C1 segment of cervical spinal cord (tissue), 14 donors: Measurements from ENCODE around the gene ATAD3C.
A peak's percentile ranks its signal among the peaks of the same experiment; 100 is the strongest.
"Not testable (repeated sequence)": the region's sequence is repeated elsewhere in the genome, so short reads cannot be mapped to it uniquely, and the experiment has no call there.

ENCODE experiments used
- DNase-seq, 14 donors: peaks; one replicate each; lab custom pipeline; 2025; lab: John Stamatoyannopoulos, UW

The ATAD3C gene

DNA sequence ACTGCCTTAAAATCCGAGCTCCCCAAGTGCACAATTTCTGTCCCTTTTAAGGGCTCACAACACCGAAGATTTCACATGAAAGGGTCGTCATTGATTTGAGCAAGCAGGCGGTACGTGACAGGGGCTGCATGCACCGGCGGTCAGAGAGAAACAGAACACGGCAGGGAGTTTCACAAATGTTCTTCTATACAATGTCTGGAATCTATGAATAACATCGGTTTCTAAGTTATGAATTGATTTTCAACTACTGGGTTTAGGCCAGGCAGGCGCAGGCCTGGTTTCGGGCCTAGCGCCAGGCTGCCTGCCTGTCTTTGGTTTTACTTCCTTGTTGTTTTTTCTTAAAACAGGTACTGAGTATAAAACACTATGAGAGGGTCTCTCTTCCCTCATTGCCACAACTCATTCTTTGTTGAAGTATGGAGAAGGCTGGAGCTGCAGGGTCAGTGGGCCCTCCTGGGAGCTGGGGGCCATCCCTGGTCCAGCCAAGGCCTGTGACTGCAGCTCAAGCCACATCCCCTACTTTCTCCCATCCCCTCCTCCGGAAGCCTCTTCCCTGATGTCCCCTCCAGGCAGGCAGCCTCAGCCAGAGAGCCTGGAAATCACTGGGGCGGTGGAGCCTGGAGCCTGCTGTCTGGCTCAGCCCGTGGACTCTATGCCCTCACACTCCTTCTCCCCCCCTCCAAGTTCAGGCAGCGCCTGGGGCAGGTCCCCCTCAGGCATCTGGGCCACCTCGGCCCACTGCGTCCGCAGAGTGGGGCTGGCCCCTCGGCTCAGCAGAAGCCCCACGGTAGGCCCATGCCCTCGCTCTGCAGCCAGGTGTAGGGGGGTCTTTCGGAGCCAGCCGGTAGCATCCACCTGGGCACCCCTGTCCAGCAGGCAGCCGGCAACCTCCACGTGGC lies 30.8 kb upstream of the ATAD3C start:
- DNase-seq = no peak

- no peak for DNase-seq
Measured at GRCh38 chr1:1419363-1419812, 30.1 kb upstream of the ATAD3C start.

GRCh38 chr1:1419813-1420653 lies 29.5 kb upstream of the ATAD3C start:
- DNase-seq = peak in 4 of 14 donors; percentile 31 to 62 (median 36)

GRCh38 chr1:1420654-1421141 lies 28.8 kb upstream of the ATAD3C start:
- no peak for DNase-seq

DNA sequence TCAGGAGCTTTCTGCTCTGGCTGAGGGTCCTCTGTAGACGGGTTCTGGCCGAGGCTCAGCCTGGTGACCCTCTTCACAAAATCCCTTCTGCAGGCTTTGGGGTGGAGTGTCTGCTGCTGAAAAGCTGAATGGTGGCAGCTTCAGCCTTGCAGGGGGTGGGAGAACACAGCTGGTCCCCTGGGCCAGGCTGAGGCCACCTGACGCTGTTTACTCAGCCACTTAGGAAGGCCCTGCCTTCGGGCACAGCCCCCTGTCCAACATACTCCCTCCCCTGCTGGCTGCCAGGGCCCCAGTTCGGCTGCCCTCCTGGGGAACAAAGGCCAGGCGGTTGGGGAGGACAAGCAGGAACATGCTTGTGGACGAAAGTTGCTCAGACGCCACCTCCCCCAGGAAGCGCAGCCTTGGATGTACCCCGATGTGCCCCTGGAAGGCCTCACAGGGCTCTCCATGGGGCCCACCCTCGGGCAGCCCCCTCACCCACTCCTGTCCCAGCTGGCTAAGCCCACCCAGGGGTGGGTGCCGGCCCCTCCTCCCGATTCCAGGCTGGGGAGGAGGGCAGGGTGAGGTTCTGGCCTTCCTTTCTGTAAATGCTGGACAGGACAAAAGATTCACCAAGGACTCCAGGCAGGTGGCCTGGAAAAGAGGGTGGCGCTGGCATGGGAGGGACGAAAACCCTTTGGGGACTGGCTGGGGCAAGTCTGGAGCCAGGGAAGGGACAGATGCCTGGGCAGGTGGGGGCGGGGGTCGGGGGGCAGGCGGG lies 28.2 kb upstream of the ATAD3C start, which contains the start of gene ANKRD65:
Gene ANKRD65, minus strand, starts transcription at position 130 of the 760 bp plus-strand sequence. CDS start 271 bp downstream, outside the sequence.
- DNase-seq = peak in 9 of 14 donors; percentile 20 to 76 (median 42)

DNA sequence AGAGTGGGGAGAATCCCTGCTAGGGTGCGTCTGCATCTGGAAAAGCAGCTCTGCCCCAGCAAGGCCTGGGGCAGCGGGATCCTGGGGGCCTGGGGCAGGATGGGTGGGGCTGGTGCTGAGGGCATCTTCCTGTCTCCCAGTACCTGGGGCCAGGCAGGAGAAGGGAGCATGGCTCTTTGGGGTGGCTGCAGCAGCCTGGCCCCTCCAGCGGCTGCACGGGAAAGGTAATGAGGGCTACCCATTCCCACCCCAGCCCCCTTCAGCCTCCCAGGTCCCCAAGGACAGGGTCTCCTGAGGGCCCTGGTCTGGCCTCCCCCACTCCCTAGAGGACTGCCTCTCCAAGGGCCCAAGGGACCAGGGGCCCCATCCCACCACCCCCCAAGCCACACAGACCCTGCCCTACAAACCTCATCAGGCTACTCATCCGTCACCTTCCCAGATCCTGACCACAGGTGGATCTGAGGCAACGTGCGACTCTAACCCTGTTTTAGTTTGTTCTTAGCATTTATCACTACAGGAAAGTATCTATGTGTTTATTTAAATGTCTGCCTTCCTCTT lies 27.5 kb upstream of the ATAD3C start:
- DNase-seq = no peak

DNA sequence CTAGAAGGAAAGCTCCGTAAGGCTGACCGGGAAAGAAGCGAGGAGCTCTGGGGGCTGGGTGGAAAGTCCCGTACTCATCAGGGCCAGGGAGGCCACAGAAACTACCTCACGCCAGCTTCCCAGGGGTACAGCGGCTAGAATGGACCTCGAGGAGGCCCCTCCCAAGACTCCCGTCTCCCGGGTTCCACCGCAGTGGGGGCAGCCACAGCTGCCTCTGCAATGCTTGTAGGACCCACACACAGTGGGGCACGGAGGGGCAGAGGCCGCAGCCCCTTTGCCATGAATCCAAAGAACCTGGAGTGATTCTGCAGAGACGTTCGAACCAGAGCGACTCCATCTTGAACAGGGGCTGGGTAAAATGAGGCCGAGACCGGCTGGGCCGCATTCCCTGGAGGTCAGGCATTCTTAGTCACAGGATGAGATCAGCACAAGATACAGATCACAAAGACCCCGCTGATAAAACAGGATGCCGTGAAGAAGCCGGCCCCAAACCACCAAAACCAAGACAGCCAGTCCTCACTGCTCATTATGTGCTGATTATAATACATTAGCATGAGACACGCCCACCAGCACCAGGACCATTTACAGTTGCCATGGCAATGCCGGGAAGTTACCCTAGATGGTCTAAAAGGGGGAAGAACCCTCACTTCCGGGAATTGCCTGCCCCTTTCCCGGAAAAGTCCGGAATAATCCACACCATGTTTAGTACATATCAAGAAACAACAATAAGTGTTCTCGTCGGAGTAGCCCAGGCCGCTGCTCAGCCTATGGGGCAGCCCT lies 26.8 kb upstream of the ATAD3C start:
- no peak for DNase-seq

DNA sequence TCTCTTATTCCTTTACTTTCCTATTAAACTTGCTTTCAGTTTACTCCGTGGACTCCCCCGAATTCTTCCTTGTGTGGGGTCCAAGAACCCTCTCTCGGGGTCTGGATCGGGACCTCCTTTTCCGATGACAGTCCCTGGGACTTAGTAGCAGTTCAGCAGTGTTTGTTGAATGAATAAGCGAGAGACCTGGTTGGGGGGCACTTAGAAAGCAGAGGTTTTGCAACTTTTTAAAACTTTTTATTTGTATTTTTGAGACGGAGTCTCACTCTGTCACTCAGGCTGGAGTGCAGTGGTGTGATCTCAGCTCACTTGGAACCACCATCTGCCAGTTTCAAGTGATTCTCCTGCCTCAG lies 26.3 kb upstream of the ATAD3C start:
- DNase-seq = no peak

- DNase-seq = no peak
Measured at GRCh38 chr1:1424707-1425106, 24.8 kb upstream of the ATAD3C start.

DNA sequence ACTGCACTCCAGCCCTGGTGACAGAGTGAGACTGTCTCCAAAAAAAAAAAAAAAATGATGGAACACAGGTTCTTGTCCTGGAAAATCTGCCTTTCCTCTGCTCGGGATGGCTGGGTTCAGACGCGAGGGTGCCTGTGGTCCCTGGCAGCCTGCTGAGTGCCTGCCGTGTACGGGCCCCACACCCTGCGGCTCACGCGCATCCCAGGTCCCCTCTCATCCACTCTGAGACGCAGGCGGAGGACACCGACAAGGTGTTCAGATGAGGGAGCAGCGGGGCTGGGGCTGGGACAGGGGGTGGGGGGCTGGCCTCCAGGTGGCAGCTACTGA lies 24.1 kb upstream of the ATAD3C start:
- DNase-seq = no peak

GRCh38 chr1:1425753-1426495 lies 23.6 kb upstream of the ATAD3C start:
- peak in 12 of 14 donors; percentile 15 to 83 (median 64) for DNase-seq

- DNase-seq = peak in 10 of 14 donors; percentile 35 to 86 (median 71)
Measured at GRCh38 chr1:1426496-1427105, 22.9 kb upstream of the ATAD3C start.

- peak in 5 of 14 donors; percentile 17 to 64 (median 54) for DNase-seq
Measured at GRCh38 chr1:1427106-1427819, 22.2 kb upstream of the ATAD3C start.

DNA sequence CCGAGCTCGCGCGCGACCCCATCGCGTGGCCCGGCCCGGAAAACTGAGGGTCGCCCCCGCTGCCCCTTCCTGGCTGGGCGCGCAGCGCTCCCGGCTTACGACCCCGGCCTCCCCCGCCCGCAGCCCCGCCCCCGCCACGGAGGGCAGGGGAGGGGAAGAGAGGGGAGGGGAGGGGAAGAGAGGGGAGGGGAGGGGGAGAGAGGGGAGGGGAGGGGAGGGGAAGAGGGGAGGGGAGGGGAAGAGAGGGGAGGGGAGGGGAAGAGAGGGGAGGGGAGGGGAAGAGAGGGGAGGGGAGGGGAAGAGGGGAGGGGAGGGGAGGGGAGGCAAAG lies 21.7 kb upstream of the ATAD3C start:
- DNase-seq = no peak

DNA sequence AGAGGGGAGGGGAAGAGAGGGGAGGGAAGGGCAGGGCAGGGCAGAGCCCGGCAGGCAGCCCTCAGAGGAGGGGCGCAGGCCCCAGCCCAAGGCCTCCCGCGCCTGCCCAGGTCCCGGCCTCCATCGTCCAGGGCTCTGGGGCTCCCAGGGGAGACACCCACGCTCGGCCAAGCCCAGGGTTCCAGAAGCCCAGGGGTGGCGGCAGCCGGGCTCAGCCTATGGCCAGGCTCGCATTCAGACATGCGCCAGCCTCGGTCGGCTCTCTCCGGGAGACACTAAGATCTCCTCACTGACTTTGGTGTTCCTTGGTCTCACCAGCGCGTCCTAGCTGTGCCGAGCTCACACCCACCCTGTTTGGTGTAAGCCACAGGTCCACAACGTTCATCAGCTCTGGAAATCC lies 21.3 kb upstream of the ATAD3C start:
- no peak for DNase-seq

- not testable (repeated sequence) for DNase-seq
Measured at GRCh38 chr1:1428967-1429366, 20.5 kb upstream of the ATAD3C start.

GRCh38 chr1:1429671-1430073 lies 19.8 kb upstream of the ATAD3C start:
- no peak for DNase-seq

- peak in 12 of 14 donors; percentile 10 to 79 (median 64) for DNase-seq
Measured at GRCh38 chr1:1430114-1430982, 19.1 kb upstream of the ATAD3C start.
